Activated gamma-delta T cell (primary cell): ENCODE results near the gene SUGT1.

ENCODE experiments used
- DNase-seq: peaks from one replicate; lab custom pipeline; 2025; lab: John Stamatoyannopoulos, UW

The SUGT1 gene

GRCh38 chr13:52737965-52738364 is 85.3 kb downstream of the SUGT1 start:
- no peak for DNase-seq

DNA sequence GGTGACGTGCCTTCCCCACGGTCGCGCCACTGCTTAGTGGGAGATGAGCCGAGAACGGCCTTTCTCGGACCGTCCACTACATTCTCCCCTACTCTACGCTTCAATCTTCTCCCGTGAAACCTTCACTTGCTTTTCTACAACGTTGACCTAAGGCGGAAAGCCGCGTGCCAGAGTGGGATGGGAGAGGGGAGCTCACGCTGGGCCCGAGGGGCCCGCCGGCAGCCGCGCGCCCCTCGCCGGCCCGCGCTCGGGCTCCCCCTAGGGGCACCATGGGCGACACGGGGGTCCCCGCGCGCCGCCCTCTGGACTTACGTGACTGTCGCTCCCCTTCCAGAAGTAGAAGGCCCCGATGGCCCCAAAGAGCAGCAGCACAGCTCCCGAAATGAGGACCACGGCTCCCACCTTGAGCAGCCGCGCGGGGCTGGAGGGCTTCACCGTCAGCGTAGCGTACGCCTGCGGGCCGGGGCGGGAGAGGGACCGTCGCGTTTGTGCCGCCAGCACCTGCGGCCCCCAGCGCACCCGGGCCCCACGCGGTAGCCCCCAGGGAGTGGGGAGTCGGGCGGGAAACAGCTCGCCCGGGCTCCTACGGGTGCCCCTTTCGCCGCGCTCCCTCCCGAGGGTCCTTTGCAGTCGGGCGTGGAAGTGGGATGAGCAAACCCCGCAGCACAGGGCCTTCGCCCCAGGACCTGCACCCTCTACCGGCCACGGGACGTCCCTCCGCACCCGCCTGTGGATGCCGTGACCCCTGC is 86.3 kb downstream of the SUGT1 start:
- peak; percentile 11 for DNase-seq

GRCh38 chr13:52739468-52740071 is 86.9 kb downstream of the SUGT1 start, which contains the start of gene CNMD:
CNMD (minus strand) TSS chr13:52739820; CDS start chr13:52739701, 119 bp downstream.
- DNase-seq, result no peak

GRCh38 chr13:52743569-52743968 is 90.9 kb downstream of the SUGT1 start:
- no peak for DNase-seq

DNA sequence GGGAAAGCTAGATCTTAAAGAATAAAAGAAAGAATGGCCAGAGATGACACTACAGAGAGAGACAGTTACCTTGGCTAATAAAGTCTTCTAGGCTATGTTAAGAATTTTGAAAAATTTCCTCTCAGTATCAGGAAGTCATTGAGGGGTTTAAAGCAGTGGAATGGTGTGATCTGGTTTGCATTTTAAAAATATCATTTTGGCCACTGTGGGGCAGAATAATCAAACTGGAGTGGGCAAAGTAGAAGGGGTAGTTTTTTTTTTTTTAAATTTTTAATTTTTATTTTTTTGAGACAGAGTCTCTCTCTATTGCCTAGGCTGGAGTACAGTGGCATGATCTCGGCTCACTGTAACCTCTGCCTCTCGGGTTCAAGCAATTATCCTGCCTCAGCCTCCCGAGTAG is 91.4 kb downstream of the SUGT1 start:
- DNase-seq, result no peak

- DNase-seq, result no peak
Measured at GRCh38 chr13:52744842-52745375, 92.3 kb downstream of the SUGT1 start.

- DNase-seq, result no peak
Measured at GRCh38 chr13:52746141-52746540, 93.5 kb downstream of the SUGT1 start.

GRCh38 chr13:52749419-52749818 is 96.8 kb downstream of the SUGT1 start:
- no peak for DNase-seq
